ENCODE results near the gene CBX2.
A peak's percentile ranks its signal among the peaks of the same experiment; 100 is the strongest.

Gene CBX2

GRCh38 chr17:79776376-79777119, 1.4 kb upstream of the CBX2 start:
- Histone ChIP-seq H3K27ac (ENCODE audit: low read length) (peak overlapping the region; percentile 51), H3K4me3 (ENCODE audit: low read length) (peak overlapping the region; percentile 70), H3K36me3 (ENCODE audit: insufficient read depth, low read depth, low read length) (peaks cover 24% of the 10 kb centered on the region), H3K9ac (ENCODE audit: low read depth, low read length) (peak overlapping the region; percentile 90; the same call in 1 of the 2 replicates), H3K4me1 (ENCODE audit: insufficient read depth, low read length) (peaks cover 15% of the 10 kb centered on the region), H3K9me3 (ENCODE audit: insufficient read depth, low read depth, low read length) (no peaks in the 10 kb centered on the region), H3K27me3 (ENCODE audit: insufficient read depth, low read length) (peaks cover 25% of the 10 kb centered on the region; the same call in 1 of the 2 replicates)

GRCh38 chr17:79777120-79777893, 641 bp upstream of the CBX2 start:
- Histone ChIP-seq H3K27me3 (ENCODE audit: insufficient read depth, low read length) (peaks cover 25% of the 10 kb centered on the region; the same call in 1 of the 2 replicates), H3K27ac (ENCODE audit: low read length) (peak overlapping the region; percentile 51), H3K9me3 (ENCODE audit: insufficient read depth, low read depth, low read length) (no peaks in the 10 kb centered on the region), H3K9ac (ENCODE audit: low read depth, low read length) (peak overlapping the region; percentile 90; the same call in 1 of the 2 replicates), H3K4me1 (ENCODE audit: insufficient read depth, low read length) (peaks cover 15% of the 10 kb centered on the region), H3K4me3 (ENCODE audit: low read length) (peak overlapping the region; percentile 70), H3K36me3 (ENCODE audit: insufficient read depth, low read depth, low read length) (peaks cover 32% of the 10 kb centered on the region)

GRCh38 chr17:79778504-79779083, 646 bp downstream of the CBX2 start:
- Histone ChIP-seq H3K4me3 (ENCODE audit: low read length) (peak overlapping the region; percentile 79), H3K27me3 (ENCODE audit: insufficient read depth, low read length) (peaks cover 25% of the 10 kb centered on the region; the same call in 1 of the 2 replicates), H3K9ac (ENCODE audit: low read depth, low read length) (peak overlapping the region; percentile 91), H3K4me1 (ENCODE audit: insufficient read depth, low read length) (peaks cover 15% of the 10 kb centered on the region), H3K27ac (ENCODE audit: low read length) (peak overlapping the region; percentile 32), H3K9me3 (ENCODE audit: insufficient read depth, low read depth, low read length) (no peaks in the 10 kb centered on the region), H3K36me3 (ENCODE audit: insufficient read depth, low read depth, low read length) (peaks cover 44% of the 10 kb centered on the region)

- Histone ChIP-seq H3K27ac (ENCODE audit: low read length) (peak overlapping the region; percentile 32), H3K36me3 (ENCODE audit: insufficient read depth, low read depth, low read length) (peaks cover 50% of the 10 kb centered on the region), H3K27me3 (ENCODE audit: insufficient read depth, low read length) (peaks cover 25% of the 10 kb centered on the region; the same call in 1 of the 2 replicates)
These were observed 1.2 kb downstream of the CBX2 start for GRCh38 chr17:79779084-79779529.

GRCh38 chr17:79779661-79780365, 1.9 kb downstream of the CBX2 start:
- Histone ChIP-seq H3K9ac (ENCODE audit: low read depth, low read length) (peak overlapping the region; percentile 91; the same call in 1 of the 2 replicates), H3K27ac (ENCODE audit: low read length) (no peak overlapping the region), H3K4me1 (ENCODE audit: insufficient read depth, low read length) (peaks cover 15% of the 10 kb centered on the region), H3K9me3 (ENCODE audit: insufficient read depth, low read depth, low read length) (no peaks in the 10 kb centered on the region), H3K27me3 (ENCODE audit: insufficient read depth, low read length) (peaks cover 22% of the 10 kb centered on the region; the same call in 1 of the 2 replicates), H3K4me3 (ENCODE audit: low read length) (peak overlapping the region; percentile 79), H3K36me3 (ENCODE audit: insufficient read depth, low read depth, low read length) (peaks cover 57% of the 10 kb centered on the region)

More at GRCh38 chr17:79779084-79779529, 1.2 kb downstream of the CBX2 start:
- peak overlapping the region; percentile 79 for H3K4me3 ChIP-seq (ENCODE audit: low read length)
- H3K9me3 ChIP-seq (ENCODE audit: insufficient read depth, low read depth, low read length): no peaks in the 10 kb centered on the region
- H3K9ac ChIP-seq (ENCODE audit: low read depth, low read length): peak overlapping the region; percentile 91; the same call in 1 of the 2 replicates
- peaks cover 15% of the 10 kb centered on the region for H3K4me1 ChIP-seq (ENCODE audit: insufficient read depth, low read length)

- Histone ChIP-seq H3K27me3 (ENCODE audit: insufficient read depth, low read length) (peaks cover 16% of the 10 kb centered on the region; the same call in 1 of the 2 replicates), H3K4me3 (ENCODE audit: low read length) (no peak overlapping the region), H3K9me3 (ENCODE audit: insufficient read depth, low read depth, low read length) (no peaks in the 10 kb centered on the region), H3K9ac (ENCODE audit: low read depth, low read length) (no peak overlapping the region), H3K36me3 (ENCODE audit: insufficient read depth, low read depth, low read length) (peaks cover 68% of the 10 kb centered on the region), H3K27ac (ENCODE audit: low read length) (no peak overlapping the region), H3K4me1 (ENCODE audit: insufficient read depth, low read length) (peaks cover 14% of the 10 kb centered on the region)
These were observed 3.2 kb downstream of the CBX2 start for GRCh38 chr17:79781012-79781650.

GRCh38 chr17:79781736-79782575, 4.0 kb downstream of the CBX2 start:
- Histone ChIP-seq H3K9ac (ENCODE audit: low read depth, low read length) (no peak overlapping the region), H3K36me3 (ENCODE audit: insufficient read depth, low read depth, low read length) (peaks cover 68% of the 10 kb centered on the region), H3K9me3 (ENCODE audit: insufficient read depth, low read depth, low read length) (no peaks in the 10 kb centered on the region), H3K4me1 (ENCODE audit: insufficient read depth, low read length) (peaks cover 6% of the 10 kb centered on the region; the same call in 1 of the 2 replicates), H3K4me3 (ENCODE audit: low read length) (no peak overlapping the region), H3K27me3 (ENCODE audit: insufficient read depth, low read length) (peaks cover 16% of the 10 kb centered on the region), H3K27ac (ENCODE audit: low read length) (no peak overlapping the region)

GRCh38 chr17:79783891-79784290, 5.9 kb downstream of the CBX2 start:
- peaks cover 10% of the 10 kb centered on the region for H3K4me1 ChIP-seq (ENCODE audit: insufficient read depth, low read length)
- H3K36me3 ChIP-seq (ENCODE audit: insufficient read depth, low read depth, low read length): peaks cover 68% of the 10 kb centered on the region
- no peak overlapping the region for H3K9ac ChIP-seq (ENCODE audit: low read depth, low read length)
- no peak overlapping the region for H3K4me3 ChIP-seq (ENCODE audit: low read length)
- H3K27me3 ChIP-seq (ENCODE audit: insufficient read depth, low read length): peaks cover 34% of the 10 kb centered on the region
- H3K9me3 ChIP-seq (ENCODE audit: insufficient read depth, low read depth, low read length): no peaks in the 10 kb centered on the region
- H3K27ac ChIP-seq (ENCODE audit: low read length): no peak overlapping the region

- peaks cover 64% of the 10 kb centered on the region for H3K36me3 ChIP-seq (ENCODE audit: insufficient read depth, low read depth, low read length)
- H3K4me3 ChIP-seq (ENCODE audit: low read length): no peak overlapping the region
- no peak overlapping the region for H3K9ac ChIP-seq (ENCODE audit: low read depth, low read length)
- no peak overlapping the region for H3K27ac ChIP-seq (ENCODE audit: low read length)
- no peaks in the 10 kb centered on the region for H3K9me3 ChIP-seq (ENCODE audit: insufficient read depth, low read depth, low read length)
- peaks cover 40% of the 10 kb centered on the region for H3K27me3 ChIP-seq (ENCODE audit: insufficient read depth, low read length)
- peaks cover 13% of the 10 kb centered on the region for H3K4me1 ChIP-seq (ENCODE audit: insufficient read depth, low read length)
These were observed 6.5 kb downstream of the CBX2 start for GRCh38 chr17:79784353-79785016.

All from iPS-20b (cell line).